ENCODE results near the gene ATP1A1.

Gene ATP1A1

GRCh38 chr1:116377541-116378529 lies 4.8 kb downstream of the ATP1A1 start:
- no peak for DNase-seq
- Histone ChIP-seq H3K27ac (no peak overlapping the region), H3K4me3 (ENCODE audit: low read depth, low read length) (no peak overlapping the region)

DNA sequence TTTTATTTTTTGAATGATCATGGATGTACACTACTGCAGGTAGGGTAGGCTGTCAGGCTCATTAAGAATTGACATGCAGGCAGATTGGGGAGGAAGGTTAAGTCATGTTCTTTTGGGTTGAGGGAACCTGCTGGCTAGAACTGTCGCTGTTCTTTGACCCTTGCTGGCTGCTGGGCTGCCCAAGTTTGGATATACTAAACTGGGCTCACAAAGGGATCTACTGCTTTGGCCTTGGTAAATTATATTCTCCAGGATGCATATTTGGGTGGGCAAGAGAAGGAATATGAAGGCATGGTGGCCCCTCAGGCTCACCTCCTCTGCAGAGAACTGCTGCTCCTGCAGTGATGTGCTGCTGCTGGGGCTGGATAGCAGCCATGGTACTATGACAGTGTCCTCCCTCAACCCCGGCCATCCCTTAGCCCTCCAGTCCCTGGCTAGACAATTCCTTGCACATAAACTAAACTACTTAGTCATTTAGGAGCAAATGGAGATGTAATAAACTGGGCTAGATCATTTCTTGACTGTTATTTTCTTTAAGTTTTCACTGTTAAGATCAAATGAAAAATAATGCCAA lies 6.1 kb downstream of the ATP1A1 start:
- TF ChIP-seq CTCF (IDR thresholded peaks at IDR 0.05; ENCODE audit: low read depth, low read length), result no peak
- no peak overlapping the region for H3K27ac ChIP-seq
- H3K27me3 ChIP-seq (ENCODE audit: insufficient read depth, low read depth, severe bottlenecking), result no peaks in the 10 kb centered on the region
- DNase-seq, result no peak
- no peaks in the 10 kb centered on the region for H3K9me3 ChIP-seq (ENCODE audit: severe bottlenecking)
- peaks cover 4% of the 10 kb centered on the region; the same call in 1 of the 2 replicates for H3K36me3 ChIP-seq
- no peak overlapping the region for H3K4me3 ChIP-seq (ENCODE audit: low read depth, low read length)

More at GRCh38 chr1:116377541-116378529, 4.8 kb downstream of the ATP1A1 start:
- TF ChIP-seq CTCF (IDR thresholded peaks at IDR 0.05; ENCODE audit: low read depth, low read length), result no peak
- H3K9me3 ChIP-seq (ENCODE audit: severe bottlenecking), result no peaks in the 10 kb centered on the region
- 0 out of 2 replicates have a peak, but pooled peaks cover 2% of the 10 kb centered on the region for H3K36me3 ChIP-seq
- no peaks in the 10 kb centered on the region for H3K27me3 ChIP-seq (ENCODE audit: insufficient read depth, low read depth, severe bottlenecking)

GRCh38 chr1:116379674-116380498 lies 6.8 kb downstream of the ATP1A1 start:
- Histone ChIP-seq H3K9me3 (ENCODE audit: severe bottlenecking) (no peaks in the 10 kb centered on the region), H3K27me3 (ENCODE audit: insufficient read depth, low read depth, severe bottlenecking) (no peaks in the 10 kb centered on the region), H3K27ac (no peak overlapping the region), H3K36me3 (peaks cover 11% of the 10 kb centered on the region), H3K4me3 (ENCODE audit: low read depth, low read length) (no peak overlapping the region)
- no peak for DNase-seq
- TF ChIP-seq CTCF (IDR thresholded peaks at IDR 0.05; ENCODE audit: low read depth, low read length), result no peak

GRCh38 chr1:116380499-116381242 lies 7.6 kb downstream of the ATP1A1 start:
- H3K4me3 ChIP-seq (ENCODE audit: low read depth, low read length), result no peak overlapping the region
- H3K27ac ChIP-seq, result no peak overlapping the region
- H3K9me3 ChIP-seq (ENCODE audit: severe bottlenecking), result no peaks in the 10 kb centered on the region
- DNase-seq, result peak; percentile 34
- no peaks in the 10 kb centered on the region for H3K27me3 ChIP-seq (ENCODE audit: insufficient read depth, low read depth, severe bottlenecking)
- H3K36me3 ChIP-seq, result peaks cover 19% of the 10 kb centered on the region
- TF ChIP-seq CTCF (IDR thresholded peaks at IDR 0.05; ENCODE audit: low read depth, low read length), result no peak

- no peak overlapping the region for H3K27ac ChIP-seq
- no peak overlapping the region for H3K4me3 ChIP-seq (ENCODE audit: low read depth, low read length)
- no peaks in the 10 kb centered on the region for H3K27me3 ChIP-seq (ENCODE audit: insufficient read depth, low read depth, severe bottlenecking)
- no peaks in the 10 kb centered on the region for H3K9me3 ChIP-seq (ENCODE audit: severe bottlenecking)
- DNase-seq, result no peak
- TF ChIP-seq CTCF (IDR thresholded peaks at IDR 0.05; ENCODE audit: low read depth, low read length), result no peak
- peaks cover 35% of the 10 kb centered on the region for H3K36me3 ChIP-seq
Measured at GRCh38 chr1:116382321-116382720, 9.3 kb downstream of the ATP1A1 start.

Measured in WERI-Rb-1 (cell line).